DOHH2 (cell line): ENCODE results near the gene HS2ST1.

Experiments
- EZH2phosphoT487 ChIP-seq: fragments of 200-600 bp; sonication (generic); IDR thresholded peaks from 2 replicates; pipeline ENCODE4 v1.6.1; 2017; ENCODE audit warnings: borderline replicate concordance, mild to moderate bottlenecking, antibody characterized with exemption, low read length, moderate library complexity, mixed read lengths
- TF ChIP-seq, protein P1 (sequence below): fragments of 200-600 bp; sonication (generic); IDR thresholded peaks from one replicate; pipeline ENCODE4 v1.5.1; 2014; ENCODE audit warnings: antibody characterized with exemption, mild to moderate bottlenecking, low read depth, low read length; ENCODE audit not compliant: poor library complexity, severe bottlenecking

- TF ChIP-seq, protein P1, sequence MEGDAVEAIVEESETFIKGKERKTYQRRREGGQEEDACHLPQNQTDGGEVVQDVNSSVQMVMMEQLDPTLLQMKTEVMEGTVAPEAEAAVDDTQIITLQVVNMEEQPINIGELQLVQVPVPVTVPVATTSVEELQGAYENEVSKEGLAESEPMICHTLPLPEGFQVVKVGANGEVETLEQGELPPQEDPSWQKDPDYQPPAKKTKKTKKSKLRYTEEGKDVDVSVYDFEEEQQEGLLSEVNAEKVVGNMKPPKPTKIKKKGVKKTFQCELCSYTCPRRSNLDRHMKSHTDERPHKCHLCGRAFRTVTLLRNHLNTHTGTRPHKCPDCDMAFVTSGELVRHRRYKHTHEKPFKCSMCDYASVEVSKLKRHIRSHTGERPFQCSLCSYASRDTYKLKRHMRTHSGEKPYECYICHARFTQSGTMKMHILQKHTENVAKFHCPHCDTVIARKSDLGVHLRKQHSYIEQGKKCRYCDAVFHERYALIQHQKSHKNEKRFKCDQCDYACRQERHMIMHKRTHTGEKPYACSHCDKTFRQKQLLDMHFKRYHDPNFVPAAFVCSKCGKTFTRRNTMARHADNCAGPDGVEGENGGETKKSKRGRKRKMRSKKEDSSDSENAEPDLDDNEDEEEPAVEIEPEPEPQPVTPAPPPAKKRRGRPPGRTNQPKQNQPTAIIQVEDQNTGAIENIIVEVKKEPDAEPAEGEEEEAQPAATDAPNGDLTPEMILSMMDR = no peak
- TF ChIP-seq EZH2phosphoT487 = no peak
These were observed 62.2 kb downstream of the HS2ST1 start for GRCh38 chr1:86976664-86977063.
